GM23338 (cell line): ENCODE data around the gene FGA. TPM values are rescaled to one million over a fixed set of nuclear protein-coding genes. Genes with fewer than 3 reads are reported as not detected.

Experiments used
- ATAC-seq: fragments of 200-7000 bp; cut with Tn5 transposase; 3 replicates; pipeline ENCODE4 v1.9.1; 2020
- DNase-seq: peaks from one replicate; pipeline ENCODE4 v3.0.0-alpha.2; 2015; ENCODE audit warnings: low spot score
- H2AFZ ChIP-seq: fragments of 200-600 bp; sonication (generic); 2 replicates; pipeline ENCODE4 v1.8.0; 2016; ENCODE audit warnings: antibody characterized with exemption, mild to moderate bottlenecking, moderate library complexity
- H3F3A ChIP-seq: fragments of 200-600 bp; sonication (generic); replicated peaks from 2 replicates; pipeline ENCODE4 v1.8.0; 2017; ENCODE audit warnings: antibody characterized with exemption, mixed run types, low read depth
- H3K27ac ChIP-seq: fragments of 200-600 bp; sonication (generic); 2 replicates; pipeline ENCODE4 v1.6.1; 2016; ENCODE audit warnings: low read depth
- H3K27me3 ChIP-seq: fragments of 200-600 bp; sonication (generic); 2 replicates; pipeline ENCODE4 v1.8.0; 2016; ENCODE audit warnings: mild to moderate bottlenecking, mixed run types, moderate library complexity; ENCODE audit not compliant: insufficient read depth
- H3K36me3 ChIP-seq: fragments of 200-600 bp; sonication (generic); 2 replicates; pipeline ENCODE4 v1.8.0; 2016; ENCODE audit warnings: mild to moderate bottlenecking; ENCODE audit not compliant: insufficient read depth
- H3K4me1 ChIP-seq: fragments of 200-600 bp; sonication (generic); 2 replicates; pipeline ENCODE4 v1.8.0; 2016; ENCODE audit warnings: mild to moderate bottlenecking, moderate library complexity; ENCODE audit not compliant: insufficient read depth
- H3K4me2 ChIP-seq: fragments of 200-600 bp; sonication (generic); 2 replicates; pipeline ENCODE4 v1.7.1; 2017; ENCODE audit warnings: mixed run types
- H3K4me3 ChIP-seq: fragments of 200-600 bp; sonication (generic); 2 replicates; pipeline ENCODE4 v1.6.1; 2016; ENCODE audit warnings: mixed run types
- H3K79me2 ChIP-seq: fragments of 200-600 bp; sonication (generic); replicated peaks from 2 replicates; pipeline ENCODE4 v1.8.0; 2017; ENCODE audit warnings: mild to moderate bottlenecking; ENCODE audit not compliant: insufficient read depth
- H3K9me2 ChIP-seq: fragments of 200-600 bp; sonication (generic); 2 replicates; pipeline ENCODE4 v1.8.0; 2017; ENCODE audit not compliant: insufficient read depth
- H4K20me1 ChIP-seq: fragments of 200-600 bp; sonication (generic); replicated peaks from 2 replicates; pipeline ENCODE4 v1.8.0; 2017; ENCODE audit warnings: mild to moderate bottlenecking; ENCODE audit not compliant: insufficient read depth
- H3K27ac Mint-ChIP-seq: 2 replicates; pipeline ENCODE4 v1.8.0; 2020; ENCODE audit warnings: inconsistent platforms, mild to moderate bottlenecking, moderate library complexity, mixed read lengths
- H3K27me3 Mint-ChIP-seq: 3 replicates; pipeline ENCODE4 v1.8.0; 2022; ENCODE audit warnings: low read depth, mild to moderate bottlenecking, moderate library complexity, mixed read lengths, inconsistent platforms; ENCODE audit not compliant: insufficient read depth, poor library complexity
- H3K36me3 Mint-ChIP-seq: 3 replicates; pipeline ENCODE4 v1.8.0; 2021; ENCODE audit warnings: low read depth, mild to moderate bottlenecking, inconsistent platforms, moderate library complexity, mixed read lengths
- H3K4me1 Mint-ChIP-seq: 3 replicates; pipeline ENCODE4 v1.8.0; 2020; ENCODE audit warnings: mild to moderate bottlenecking, inconsistent platforms, mixed read lengths
- H3K4me3 Mint-ChIP-seq: 3 replicates; pipeline ENCODE4 v1.8.0; 2021; ENCODE audit warnings: moderate library complexity, mild to moderate bottlenecking, inconsistent platforms, mixed read lengths
- H3K9me3 Mint-ChIP-seq: 3 replicates; pipeline ENCODE4 v1.8.0; 2020; ENCODE audit warnings: moderate library complexity, mild to moderate bottlenecking, inconsistent platforms, mixed read lengths
- CREB1 ChIP-seq: fragments of 250-450 bp; sonication (Bioruptor Pico); IDR thresholded peaks from 2 replicates; pipeline ENCODE4 v1.5.0; 2020; ENCODE audit warnings: low read depth, mild to moderate bottlenecking, moderate library complexity
- CTCF ChIP-seq, 2 experiments: fragments of 200-600 bp in 1 of 2; sonication (generic) in 1 of 2; conservative IDR thresholded peaks; 2 replicates each; pipeline versions ENCODE4 v1.5.1 to v1.6.1; 2016 to 2017; ENCODE audit warnings: antibody characterized with exemption in 2 of 2, low read depth in 2 of 2, mild to moderate bottlenecking in 2 of 2, moderate library complexity in 1 of 2
- ETS1 ChIP-seq: IDR thresholded peaks from 2 replicates; pipeline ENCODE4 v1.6.1; 2016; ENCODE audit warnings: antibody characterized with exemption
- EZH2 ChIP-seq: fragments of 200-600 bp; sonication (generic); IDR thresholded peaks from one replicate; pipeline ENCODE4 v1.8.0; 2017; ENCODE audit warnings: antibody characterized with exemption, mild to moderate bottlenecking, low read depth; ENCODE audit not compliant: unreplicated experiment
- EZH2phosphoT487 ChIP-seq: fragments of 200-600 bp; sonication (generic); IDR thresholded peaks from one replicate; pipeline ENCODE4 v1.8.1; 2018; ENCODE audit warnings: antibody characterized with exemption; ENCODE audit not compliant: unreplicated experiment
- JUNB ChIP-seq: IDR thresholded peaks from one replicate; pipeline ENCODE4 v1.6.1; 2016; ENCODE audit warnings: antibody characterized with exemption; ENCODE audit not compliant: unreplicated experiment
- NANOG ChIP-seq: IDR thresholded peaks from 2 replicates; pipeline ENCODE4 v1.6.1; 2016; ENCODE audit warnings: antibody characterized with exemption, borderline replicate concordance
- POLR2AphosphoS5 ChIP-seq: IDR thresholded peaks from 2 replicates; pipeline ENCODE4 v1.6.1; 2016; ENCODE audit warnings: antibody characterized with exemption, low read depth
- REST ChIP-seq: IDR thresholded peaks from one replicate; pipeline ENCODE4 v1.6.1; 2018; ENCODE audit warnings: antibody characterized with exemption; ENCODE audit not compliant: unreplicated experiment
- STAT1 ChIP-seq: IDR thresholded peaks from one replicate; pipeline ENCODE4 v1.6.1; 2016; ENCODE audit warnings: antibody characterized with exemption; ENCODE audit not compliant: unreplicated experiment
- ZNF114 ChIP-seq: fragments of 250-450 bp; sonication (Bioruptor Pico); IDR thresholded peaks from 2 replicates; pipeline ENCODE4 v1.5.0; 2020; ENCODE audit warnings: mild to moderate bottlenecking, moderate library complexity
- ZNF331 ChIP-seq: fragments of 250-450 bp; sonication (Bioruptor Pico); IDR thresholded peaks from 2 replicates; pipeline ENCODE4 v1.5.0; 2020; ENCODE audit warnings: low read depth, mild to moderate bottlenecking, moderate library complexity
- ZNF462 ChIP-seq: fragments of 250-450 bp; sonication (Bioruptor Pico); IDR thresholded peaks from 2 replicates; pipeline ENCODE4 v1.5.0; 2020; ENCODE audit warnings: mild to moderate bottlenecking, moderate library complexity
- polyA plus RNA-seq: library from polyadenylated mRNA; unstranded; fragments of >200 nt; fragmentation: Nextera tagmentation; extraction: Ambion mirVana; gene quantifications from 2 replicates; pipeline ENCODE4 v1.2.1, GENCODE V29; 2016
- total RNA-seq: library from RNA; depleted of rRNA; stranded (reverse); fragments of >200 nt; shearing (Covaris generic); gene quantifications from 2 replicates; pipeline ENCODE4 v1.2.3, GENCODE V29; 2014

FGA gene
- total and polyA plus RNA-seq, 2 experiments from 2014 or later: not detected

- TF ChIP-seq REST: no peak
- no peak for TF ChIP-seq ZNF462 (CRISPR knock-in tag)
- no peak for TF ChIP-seq POLR2AphosphoS5
Measured at GRCh38 chr4:154593868-154594267, 3.3 kb upstream of the FGA start (continued).

GRCh38 chr4:154591890-154592289 lies 1.3 kb upstream of the FGA start:
- no peak overlapping the region for H3K4me2 ChIP-seq
- H4K20me1 ChIP-seq: no peaks in the 10 kb centered on the region
- ATAC-seq (no peak), DNase-seq (no peak)
- H3F3A ChIP-seq: no peaks in the 10 kb centered on the region
- H3K27me3 ChIP-seq: no peaks in the 10 kb centered on the region
- Mint-ChIP-seq H3K27me3 (no peaks in the 10 kb centered on the region), H3K36me3 (no peaks in the 10 kb centered on the region), H3K9me3 (no peaks in the 10 kb centered on the region), H3K4me1 (peaks cover 8% of the 10 kb centered on the region), H3K4me3 (no peak overlapping the region), H3K27ac (no peak overlapping the region)
- no peaks in the 10 kb centered on the region for H3K9me2 ChIP-seq
- H3K79me2 ChIP-seq: no peaks in the 10 kb centered on the region
- no peaks in the 10 kb centered on the region for H3K36me3 ChIP-seq
- H3K4me3 ChIP-seq: no peak overlapping the region
- H3K4me1 ChIP-seq: no peaks in the 10 kb centered on the region
- H2AFZ ChIP-seq: no peak overlapping the region
- H3K27ac ChIP-seq: no peak overlapping the region
- TF ChIP-seq NANOG (no peak), EZH2 (no peak), POLR2AphosphoS5 (no peak), ZNF114 (CRISPR knock-in tag) (no peak), JUNB (no peak), CREB1 (CRISPR knock-in tag) (no peak), ETS1 (no peak), CTCF (conservative IDR thresholded peaks at IDR 0.05; ENCODE audit: low read depth in 2 of 2) (no peak), EZH2phosphoT487 (no peak), STAT1 (no peak), ZNF331 (CRISPR knock-in tag) (no peak)
